HG02610 (cell line): ENCODE data around the gene IL1RAPL1.

Source experiments
- ATAC-seq: cut with Tn5 transposase; IDR thresholded peaks from one replicate; pipeline ENCODE4 v1.9.1; 2021; ENCODE audit warnings: mild to moderate bottlenecking, moderate library complexity; ENCODE audit not compliant: unreplicated experiment

Gene IL1RAPL1

DNA sequence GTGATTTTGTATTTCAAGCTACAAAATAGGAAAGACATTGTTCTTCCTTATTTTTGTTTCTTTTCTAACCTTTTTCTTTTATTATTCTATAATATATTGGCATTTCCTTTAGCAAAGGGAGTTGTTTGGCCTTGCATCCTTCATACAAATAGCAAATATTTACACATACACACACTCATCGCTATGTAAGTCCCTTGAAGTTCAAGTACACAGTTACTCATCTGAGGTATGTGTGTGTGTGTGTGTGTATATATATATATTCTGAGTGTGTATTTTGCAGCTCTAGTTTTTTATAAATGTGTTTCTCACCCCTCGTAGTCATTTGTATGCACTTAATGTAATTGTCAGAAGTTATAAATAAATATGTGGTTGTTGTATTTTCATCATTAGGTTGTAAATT is 903.4 kb downstream of the IL1RAPL1 start:
- ATAC-seq = no peak

DNA sequence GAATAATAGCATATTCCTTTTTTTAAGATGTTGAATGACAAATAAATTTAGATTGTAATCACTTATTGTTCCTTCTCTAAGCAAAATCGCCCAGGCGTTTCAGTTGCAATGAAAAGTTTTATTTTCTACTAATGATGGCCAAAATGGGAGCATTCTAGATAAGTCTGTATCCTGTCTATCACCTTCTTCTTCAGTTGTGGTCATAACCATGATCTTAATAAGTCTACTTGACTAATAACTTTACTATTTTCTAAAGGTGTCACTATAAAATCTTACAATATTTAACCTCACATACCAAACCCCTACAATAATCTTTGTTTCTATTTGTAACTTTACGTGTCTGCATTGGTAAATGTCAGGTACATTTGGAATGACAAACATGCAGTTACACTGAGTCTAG is 904.4 kb downstream of the IL1RAPL1 start:
- ATAC-seq = no peak

DNA sequence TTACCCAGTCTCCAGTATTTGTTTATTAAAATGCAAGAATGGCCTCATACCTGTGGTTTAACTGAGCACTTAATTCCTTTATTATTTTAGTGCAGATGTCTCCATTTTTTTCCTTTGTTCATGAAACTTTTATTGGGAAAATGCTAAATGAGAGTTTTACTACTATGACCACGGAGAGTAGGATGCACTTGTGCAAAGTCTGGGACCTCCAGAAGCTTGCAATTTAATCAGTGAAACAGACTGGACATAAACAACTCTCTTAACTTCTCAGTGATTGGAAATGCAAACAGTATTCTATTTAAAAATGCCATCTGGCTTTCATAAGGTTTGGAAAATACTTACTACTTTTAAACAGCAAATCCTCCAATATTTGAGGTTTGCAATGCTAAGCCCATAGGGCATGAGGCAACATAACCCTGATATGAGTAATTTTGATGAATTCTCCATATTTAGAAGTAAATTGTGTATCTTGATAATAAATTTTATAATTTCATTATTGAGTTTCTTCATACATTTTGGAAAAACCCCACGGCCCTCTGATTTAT is 909.5 kb downstream of the IL1RAPL1 start:
- no peak for ATAC-seq

DNA sequence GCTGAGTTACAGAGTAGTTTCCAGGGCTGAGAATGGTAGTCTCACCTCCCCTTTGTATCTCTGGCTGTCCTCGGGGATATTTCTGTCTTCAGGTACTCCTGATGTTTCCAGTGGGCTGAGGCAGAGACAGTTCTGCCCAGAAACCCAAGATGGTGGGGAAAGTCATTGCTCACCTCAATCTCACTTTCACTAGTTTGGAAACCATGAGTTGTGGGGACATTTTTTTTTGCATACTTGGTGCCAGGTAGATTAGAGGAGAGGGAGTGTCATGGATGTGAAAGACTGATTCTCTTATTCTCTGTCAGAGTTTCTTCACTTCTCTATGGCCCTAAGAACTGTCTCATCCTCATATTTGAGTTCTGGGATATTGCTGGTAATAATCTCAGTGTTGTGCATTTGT is 919.5 kb downstream of the IL1RAPL1 start:
- no peak for ATAC-seq

DNA sequence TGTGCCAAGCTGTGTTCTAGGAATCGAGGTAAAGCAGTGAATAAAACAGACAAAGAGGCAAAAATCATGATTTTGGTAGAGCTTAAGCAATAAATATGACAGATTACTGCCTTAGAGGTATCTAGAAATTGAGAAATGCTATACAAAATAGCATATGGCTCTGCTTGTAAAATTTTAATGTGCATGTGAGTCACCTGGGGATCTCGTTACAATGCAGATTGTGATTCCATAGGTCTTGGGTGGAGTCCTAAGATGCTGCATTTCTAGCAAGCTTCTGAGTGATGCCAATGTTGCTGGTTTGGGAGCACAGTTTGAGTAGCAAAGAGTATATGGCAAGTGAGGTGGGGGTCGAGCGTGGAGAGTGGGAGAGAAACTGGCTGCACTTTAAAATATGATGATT is 930.9 kb downstream of the IL1RAPL1 start:
- ATAC-seq = no peak

DNA sequence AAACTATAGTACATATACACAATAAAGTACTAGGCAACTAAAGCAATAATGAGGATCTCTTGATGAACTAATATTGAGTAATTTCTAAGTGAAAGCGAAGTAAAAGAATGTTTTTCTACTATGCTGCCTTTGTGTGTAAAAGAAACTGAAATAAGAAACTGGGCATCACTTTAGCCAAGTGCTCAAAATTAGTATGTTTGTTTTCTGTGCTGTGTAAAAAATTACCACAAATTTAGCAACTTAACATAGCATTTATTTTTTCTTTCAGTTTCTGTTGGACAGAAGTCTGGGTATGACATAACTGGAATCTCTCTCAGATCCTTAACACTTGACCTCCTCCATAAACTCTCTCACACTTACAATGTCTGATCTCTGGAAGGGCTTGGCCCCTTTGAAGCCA is 941.0 kb downstream of the IL1RAPL1 start:
- peak; percentile 77 for ATAC-seq

DNA sequence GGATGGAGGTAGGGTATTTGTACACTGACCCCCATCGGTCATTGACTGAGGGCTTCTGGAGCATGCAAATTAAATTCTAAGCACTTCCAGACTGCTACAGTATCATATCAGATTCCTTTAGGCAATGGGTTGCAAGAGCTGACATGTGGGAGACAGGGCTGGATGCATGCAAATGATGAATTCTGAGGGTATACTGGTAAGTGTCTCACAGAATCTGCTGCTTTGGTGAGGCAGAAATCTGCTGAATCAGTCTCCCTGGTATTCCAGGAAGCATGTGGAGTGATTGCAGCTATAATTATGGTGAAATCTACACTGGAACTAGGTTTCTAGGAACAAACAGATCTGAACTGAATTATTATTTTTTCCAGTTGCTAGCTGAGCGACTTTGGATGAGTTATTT is 943.3 kb downstream of the IL1RAPL1 start:
- no peak for ATAC-seq

DNA sequence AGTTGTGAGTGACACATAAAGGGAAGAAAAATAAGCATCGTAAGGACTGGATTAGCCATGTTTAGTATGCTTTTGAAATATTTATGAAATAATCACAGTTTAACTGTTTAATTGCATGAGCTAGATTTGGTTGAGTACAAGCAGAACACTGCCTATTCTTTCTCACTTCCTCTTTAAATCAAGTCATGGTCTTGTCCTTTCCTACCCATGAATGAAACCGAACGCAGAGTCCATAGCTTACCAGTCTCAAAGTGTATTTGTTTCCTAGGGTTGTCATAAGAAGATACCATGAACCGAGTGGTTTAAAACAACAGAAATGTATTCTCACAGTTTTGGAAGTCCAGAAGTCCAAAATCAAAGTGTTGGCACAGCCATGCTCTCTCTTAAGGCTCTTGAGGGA is 944.1 kb downstream of the IL1RAPL1 start:
- ATAC-seq = peak; percentile 53

DNA sequence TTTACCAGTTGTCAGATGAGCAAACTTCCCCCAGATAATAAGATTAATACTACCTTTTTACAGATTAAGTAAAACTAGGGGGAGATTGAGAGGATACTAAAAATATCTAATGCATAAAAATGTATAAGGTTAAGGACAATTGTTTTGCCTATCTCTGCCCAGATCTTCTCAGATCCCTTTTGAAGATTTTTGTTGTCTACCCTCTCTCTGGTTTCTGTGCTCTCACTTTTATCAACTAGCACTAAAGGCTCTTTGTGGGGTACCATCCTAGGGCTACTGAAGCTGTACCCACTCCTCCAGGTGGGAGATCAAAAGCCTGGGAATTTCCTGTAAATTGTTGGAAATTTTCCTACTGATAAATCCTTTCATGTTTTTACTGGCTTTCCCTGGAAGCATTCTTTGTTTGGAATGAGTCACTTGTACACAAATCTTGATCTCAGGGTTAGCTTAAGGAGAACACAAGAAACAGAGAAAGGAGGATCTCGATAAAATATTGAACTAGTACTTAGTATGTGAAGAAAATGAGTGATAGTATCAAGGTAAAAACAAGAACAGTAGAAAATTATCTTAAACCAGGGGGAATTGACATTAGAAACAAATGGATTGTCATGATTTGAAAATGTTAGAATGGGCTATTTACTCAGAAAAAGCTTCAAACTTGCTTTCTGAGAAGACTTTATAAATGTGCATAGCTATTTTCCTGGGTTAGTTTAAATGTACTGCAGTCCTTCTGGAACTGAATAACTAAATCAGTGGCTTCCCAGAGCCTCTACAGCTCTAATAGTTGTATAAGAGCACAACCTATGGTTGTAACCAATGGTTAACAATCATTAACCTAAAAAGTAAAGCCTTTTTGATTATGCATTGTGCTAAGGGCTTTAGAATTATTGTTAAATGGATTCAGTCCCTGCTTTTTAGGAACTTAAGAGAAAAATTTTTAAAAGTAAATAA is 948.2 kb downstream of the IL1RAPL1 start:
- no peak for ATAC-seq

DNA sequence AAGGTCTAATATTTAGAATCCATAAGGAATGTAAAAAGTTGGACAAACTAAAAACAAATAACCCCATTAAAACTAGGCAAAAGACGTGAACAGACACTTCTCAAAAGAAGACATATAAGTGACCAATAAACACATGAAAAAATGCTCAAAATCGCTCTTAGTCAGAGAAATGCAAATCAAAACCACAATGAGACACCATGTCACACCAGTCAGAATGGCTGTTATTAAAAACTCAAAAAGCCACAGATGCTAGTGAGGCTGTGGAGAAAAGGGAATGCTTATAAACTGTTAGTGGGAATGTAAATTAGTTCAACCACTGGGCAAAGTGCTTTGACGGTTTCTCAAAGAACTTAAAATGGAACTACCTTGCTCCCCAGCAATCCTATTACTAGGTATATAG is 953.8 kb downstream of the IL1RAPL1 start:
- ATAC-seq = no peak

DNA sequence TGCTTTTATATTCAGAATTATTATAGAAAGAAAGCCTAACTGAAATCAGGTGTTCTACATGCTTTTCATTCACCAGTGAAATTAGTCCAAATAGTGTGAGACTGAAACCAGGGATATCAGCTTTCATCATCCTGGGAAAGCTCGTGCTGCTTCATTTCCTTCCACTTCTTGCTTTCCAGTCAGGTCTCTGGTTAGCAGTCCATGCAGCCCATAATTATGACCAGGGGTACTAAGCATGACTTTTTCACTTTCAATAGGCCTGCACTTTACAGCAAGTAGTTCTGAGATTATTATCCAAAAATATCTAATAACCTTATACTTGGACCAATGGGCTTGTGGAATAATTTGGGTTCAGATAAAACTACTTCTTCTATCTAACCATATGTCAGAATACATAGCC is 954.9 kb downstream of the IL1RAPL1 start:
- ATAC-seq = peak; percentile 48

DNA sequence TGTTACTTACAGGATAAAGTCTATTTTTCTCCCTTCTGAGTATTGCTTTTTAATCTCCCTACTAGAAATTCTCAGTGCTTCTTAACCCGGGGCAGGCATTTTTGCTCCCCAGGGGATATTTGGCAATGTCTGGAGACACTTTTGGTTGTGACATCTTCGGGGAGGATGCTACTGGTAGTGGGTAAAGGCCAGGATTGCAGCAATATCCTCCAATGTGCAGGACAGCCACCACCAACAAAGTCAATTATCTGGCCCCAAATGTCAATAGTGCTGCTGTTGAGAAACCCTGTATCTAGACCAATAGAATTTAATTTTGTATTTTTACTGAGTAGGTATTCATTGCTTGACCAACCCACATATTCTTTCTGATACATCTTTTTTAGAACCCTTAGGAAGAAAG is 958.6 kb downstream of the IL1RAPL1 start:
- ATAC-seq = no peak

DNA sequence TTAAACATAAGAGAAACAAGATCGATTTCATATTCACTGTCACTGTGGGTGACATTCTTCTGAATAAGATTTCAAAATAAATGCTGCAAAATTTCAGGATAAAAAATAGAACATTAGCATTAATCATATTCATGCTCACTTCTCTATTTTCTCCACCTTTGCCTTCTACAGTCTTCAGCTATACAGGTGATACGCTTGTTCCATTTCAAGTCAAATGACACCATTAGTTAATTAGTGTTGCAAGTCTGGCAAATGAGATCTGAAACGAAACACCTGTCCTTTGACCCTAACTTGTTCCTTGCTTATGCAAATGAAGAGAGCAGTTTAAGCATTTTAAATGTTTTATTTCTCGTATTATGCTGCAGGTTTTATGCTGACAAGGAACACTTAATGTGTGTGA is 960.6 kb downstream of the IL1RAPL1 start:
- no peak for ATAC-seq

DNA sequence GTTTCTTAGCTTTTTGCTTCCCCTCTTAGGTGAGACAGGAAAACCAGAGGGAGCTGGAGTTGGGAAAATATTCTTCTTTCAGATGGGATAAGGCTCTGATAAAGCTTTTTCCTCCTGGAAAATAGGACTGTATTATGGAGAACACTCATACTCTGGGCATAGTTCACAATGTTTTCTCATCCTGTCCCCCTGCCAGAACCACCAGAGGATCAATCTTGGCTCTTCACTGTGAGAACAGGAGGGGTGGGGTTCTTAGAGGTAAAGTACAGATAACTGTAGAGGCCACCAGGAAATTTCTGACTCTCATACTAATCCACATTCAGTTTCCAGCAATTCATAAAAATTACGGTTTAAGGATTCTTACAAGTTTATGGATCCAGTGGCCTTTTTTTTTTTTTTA is 966.3 kb downstream of the IL1RAPL1 start:
- ATAC-seq = no peak

DNA sequence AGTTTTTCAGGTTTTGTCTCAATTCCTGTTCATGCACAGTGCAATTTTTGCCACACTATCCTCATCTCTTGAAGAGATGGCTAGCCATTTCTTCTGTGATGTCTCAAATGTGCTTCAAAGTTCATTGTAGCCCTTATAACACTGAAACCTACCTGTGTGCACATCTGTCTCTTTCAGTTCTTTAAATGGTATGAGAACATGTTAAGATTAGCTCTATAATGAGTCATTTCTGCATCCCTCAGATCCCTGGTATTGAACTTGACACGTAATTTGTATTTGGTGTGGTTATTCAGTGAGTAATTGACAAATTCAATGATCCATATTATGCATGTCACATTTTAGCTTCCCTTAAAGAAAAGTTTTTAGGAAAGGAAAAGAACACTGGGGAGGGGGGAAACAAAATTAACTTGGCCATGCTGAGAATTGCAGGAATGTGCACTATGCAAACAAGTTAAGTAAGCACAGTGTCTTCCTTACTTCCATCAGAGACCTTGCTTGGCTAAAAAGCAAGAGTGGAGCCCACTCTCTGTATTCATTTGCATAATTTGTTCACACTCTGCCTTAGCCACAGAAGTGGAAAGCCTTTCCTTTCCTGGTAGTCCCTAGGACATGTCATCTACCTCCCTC is 968.3 kb downstream of the IL1RAPL1 start:
- peak; percentile 93 for ATAC-seq

DNA sequence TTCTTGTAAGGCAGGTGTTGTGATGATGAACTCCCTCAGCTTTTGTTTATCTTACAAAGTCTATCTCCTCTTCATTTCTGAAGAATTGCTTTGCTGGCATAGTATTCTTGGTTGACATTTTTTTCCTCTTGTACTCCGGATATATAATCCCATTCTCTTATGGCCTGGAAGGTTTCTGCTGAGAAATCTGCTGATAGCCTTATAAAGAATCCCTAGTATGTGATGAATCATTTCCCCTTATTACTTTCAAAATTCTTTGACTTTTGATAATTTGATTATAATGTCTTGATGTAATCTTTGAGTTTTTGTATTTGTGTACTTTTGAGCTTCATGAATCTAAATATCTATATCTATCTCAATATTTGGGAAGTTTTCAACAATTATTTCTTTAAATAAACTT is 972.8 kb downstream of the IL1RAPL1 start:
- no peak for ATAC-seq

DNA sequence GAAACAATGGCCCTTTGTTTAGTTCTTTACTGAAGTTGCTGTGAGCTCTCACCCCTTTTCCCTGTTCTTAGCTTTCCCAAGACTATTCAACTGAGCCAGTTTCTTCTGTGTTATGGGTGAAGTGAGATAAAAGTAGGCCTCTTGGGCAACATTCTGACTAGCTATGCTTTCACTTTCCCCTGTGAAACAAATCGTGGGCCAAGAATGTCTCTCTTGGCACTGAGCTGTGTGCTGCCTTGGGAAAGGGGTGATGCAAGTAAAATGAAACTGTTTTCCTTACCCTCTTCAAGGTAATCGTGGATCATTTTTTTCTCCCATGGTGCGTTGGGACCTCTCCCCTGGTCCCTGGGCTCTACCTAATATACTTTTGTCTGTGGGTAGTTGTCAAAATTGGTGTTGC is 974.2 kb downstream of the IL1RAPL1 start:
- no peak for ATAC-seq

DNA sequence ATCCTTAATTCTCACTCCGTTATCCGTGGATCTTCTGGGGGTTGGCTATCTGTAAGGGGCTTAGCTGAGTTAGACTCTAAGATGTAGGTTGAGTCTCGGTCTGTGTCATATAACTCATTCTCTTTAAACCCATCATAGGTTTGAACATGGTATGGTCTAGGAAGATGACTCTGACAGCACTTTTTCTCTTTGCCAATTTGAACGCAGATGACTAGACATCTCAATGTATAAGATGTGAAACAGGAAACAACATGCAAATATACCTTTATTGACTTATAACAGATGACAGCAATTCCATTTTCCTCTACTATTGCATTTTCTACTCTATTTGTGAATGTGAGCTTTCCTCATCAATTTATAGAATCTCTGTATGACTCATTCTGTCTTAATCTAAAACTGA is 993.3 kb downstream of the IL1RAPL1 start:
- ATAC-seq = no peak

DNA sequence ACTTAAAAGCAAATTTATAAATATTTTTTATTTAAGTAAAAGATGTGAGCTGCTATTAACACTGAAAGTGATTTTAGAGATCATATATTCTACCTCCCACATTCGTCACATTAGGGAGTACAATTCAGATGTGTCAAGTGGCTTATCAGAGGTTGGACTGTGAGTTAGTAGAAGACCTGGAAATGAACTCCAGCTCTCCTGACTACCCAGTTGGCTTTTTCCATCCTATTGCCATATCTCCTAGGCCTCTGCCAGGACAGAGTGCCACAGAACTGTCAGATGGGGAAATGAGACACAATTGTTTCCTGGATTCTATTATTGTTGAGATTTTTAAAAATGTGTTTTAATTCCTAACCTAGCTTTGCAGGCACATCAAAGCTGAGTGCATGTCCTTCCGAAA is 994.0 kb downstream of the IL1RAPL1 start:
- no peak for ATAC-seq

DNA sequence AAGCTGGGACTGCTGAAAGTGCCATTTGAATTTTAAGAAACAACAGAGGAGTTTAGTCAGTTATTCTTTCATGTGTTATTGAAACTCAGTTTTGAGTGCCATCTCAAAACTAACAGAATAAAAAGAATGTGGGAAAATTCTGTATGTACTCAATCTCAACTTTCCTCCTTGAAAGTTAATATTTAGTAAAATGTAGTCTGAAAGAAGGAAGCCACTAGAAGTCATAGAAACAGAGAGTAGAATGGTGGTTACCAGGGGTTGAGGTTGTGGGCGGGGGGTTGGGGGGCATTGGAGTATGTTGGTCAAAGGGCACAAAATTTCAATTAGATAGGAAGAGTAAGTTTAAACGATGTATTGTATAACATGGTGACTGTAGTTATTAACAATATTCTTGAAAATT is 999.9 kb downstream of the IL1RAPL1 start:
- ATAC-seq = no peak

DNA sequence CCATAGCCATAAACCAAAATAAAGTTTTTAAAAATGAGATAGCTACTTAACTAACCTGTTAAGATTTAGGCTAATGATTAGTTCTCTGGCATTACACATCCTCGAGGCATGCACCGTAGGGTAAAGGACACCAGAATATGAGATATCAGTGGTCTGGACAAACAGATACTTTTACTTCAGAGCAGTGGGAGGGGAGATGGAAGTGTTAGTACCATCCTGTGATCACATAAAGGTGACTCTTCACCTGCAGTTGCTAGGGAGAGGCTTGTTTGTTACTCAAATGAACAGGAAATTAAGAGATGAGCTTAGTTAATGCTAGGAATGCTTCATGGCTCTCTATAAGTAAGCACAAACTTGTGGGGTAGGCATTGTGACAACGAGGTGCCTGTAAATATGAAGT is 1003.7 kb downstream of the IL1RAPL1 start:
- no peak for ATAC-seq

DNA sequence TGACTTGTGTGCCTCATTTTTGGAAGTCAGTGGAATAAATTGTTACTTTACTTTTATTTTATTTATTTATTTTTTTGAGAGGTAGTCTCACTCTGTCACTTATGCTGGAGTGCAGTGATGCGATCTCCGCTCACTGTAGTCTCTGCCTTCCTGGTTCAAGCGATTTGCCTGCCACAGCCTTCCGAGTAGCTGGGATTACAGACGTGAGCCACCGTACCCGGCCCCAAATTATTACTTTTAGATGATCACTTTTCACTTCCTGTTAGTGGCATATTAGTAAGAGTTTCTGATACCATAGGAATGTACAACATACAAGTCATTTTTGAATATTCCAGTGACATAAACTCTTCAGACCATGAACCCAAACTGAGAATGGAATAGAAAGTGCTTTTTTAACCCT is 1017.1 kb downstream of the IL1RAPL1 start:
- no peak for ATAC-seq
